ENCODE results near the gene TNIP1. TPM values are rescaled to one million over a fixed set of nuclear protein-coding genes. Genes with fewer than 3 reads are reported as not detected.

The TNIP1 gene
- 97.5 and 103 TPM in 2 replicates for total RNA-seq (2014; rRNA removed; shearing (Covaris generic))

GRCh38 chr5:151080613-151081430 is at the start of gene TNIP1:
TSS of gene TNIP1 (minus strand) at chr5:151081034. CDS start at chr5:151065095, 15,939 bp downstream.
- DNase-seq (ENCODE audit: low spot score): peak; percentile 92

GRCh38 chr5:151130235-151130921 is 49.5 kb upstream of the TNIP1 start:
- no peak for DNase-seq (ENCODE audit: low spot score)

GRCh38 chr5:151128817-151129216 is 48.0 kb upstream of the TNIP1 start:
- DNase-seq (ENCODE audit: low spot score): no peak

GRCh38 chr5:151127926-151128325 is 47.1 kb upstream of the TNIP1 start:
- no peak for DNase-seq (ENCODE audit: low spot score)

- peak; percentile 69 for DNase-seq (ENCODE audit: low spot score)
Observed at GRCh38 chr5:151126199-151126645, 45.4 kb upstream of the TNIP1 start.

GRCh38 chr5:151125421-151125820 is 44.6 kb upstream of the TNIP1 start:
- DNase-seq (ENCODE audit: low spot score): no peak

GRCh38 chr5:151123897-151124751 is 43.3 kb upstream of the TNIP1 start:
- DNase-seq (ENCODE audit: low spot score): peak; percentile 54

GRCh38 chr5:151122828-151123227 is 42.0 kb upstream of the TNIP1 start:
- DNase-seq (ENCODE audit: low spot score): no peak

GRCh38 chr5:151121665-151122064 is 40.8 kb upstream of the TNIP1 start:
- DNase-seq (ENCODE audit: low spot score): no peak

GRCh38 chr5:151121095-151121494 is 40.3 kb upstream of the TNIP1 start:
- DNase-seq (ENCODE audit: low spot score): no peak

- DNase-seq (ENCODE audit: low spot score): no peak
Observed at GRCh38 chr5:151118913-151119575, 38.2 kb upstream of the TNIP1 start.

GRCh38 chr5:151115272-151115905 is 34.6 kb upstream of the TNIP1 start:
- DNase-seq (ENCODE audit: low spot score): peak; percentile 73

- no peak for DNase-seq (ENCODE audit: low spot score)
Observed at GRCh38 chr5:151113651-151114050, 32.8 kb upstream of the TNIP1 start.

GRCh38 chr5:151110992-151111391 is 30.2 kb upstream of the TNIP1 start:
- DNase-seq (ENCODE audit: low spot score): no peak

GRCh38 chr5:151110122-151110681 is 29.4 kb upstream of the TNIP1 start:
- no peak for DNase-seq (ENCODE audit: low spot score)

GRCh38 chr5:151108566-151108965 is 27.7 kb upstream of the TNIP1 start:
- DNase-seq (ENCODE audit: low spot score): no peak

- DNase-seq (ENCODE audit: low spot score): peak; percentile 29
Observed at GRCh38 chr5:151107738-151108520, 27.1 kb upstream of the TNIP1 start.

- DNase-seq (ENCODE audit: low spot score): peak; percentile 16
Observed at GRCh38 chr5:151107084-151107483, 26.2 kb upstream of the TNIP1 start.

GRCh38 chr5:151106509-151106908 is 25.7 kb upstream of the TNIP1 start:
- DNase-seq (ENCODE audit: low spot score): no peak

GRCh38 chr5:151106043-151106442 is 25.2 kb upstream of the TNIP1 start:
- DNase-seq (ENCODE audit: low spot score): no peak
